KOPT-K1 (cell line): ENCODE results near the gene CHST11.

ENCODE experiments used
- H3K27ac ChIP-seq: fragments of 200-600 bp; sonication (generic); 2 replicates; pipeline ENCODE4 v1.5.1; 2016; ENCODE audit warnings: antibody characterized with exemption, mild to moderate bottlenecking, low read depth, low read length; ENCODE audit not compliant: poor library complexity, severe bottlenecking
- H3K36me3 ChIP-seq: fragments of 200-600 bp; sonication (generic); 2 replicates; pipeline ENCODE4 v1.5.1; 2017; ENCODE audit warnings: antibody characterized with exemption, mild to moderate bottlenecking, low read length, moderate library complexity; ENCODE audit not compliant: insufficient read depth
- H3K9me3 ChIP-seq: fragments of 200-600 bp; sonication (generic); 2 replicates; pipeline ENCODE4 v1.5.1; 2017; ENCODE audit warnings: antibody characterized with exemption, low read length, mild to moderate bottlenecking; ENCODE audit not compliant: insufficient read depth, poor library complexity, severe bottlenecking

The CHST11 gene

DNA sequence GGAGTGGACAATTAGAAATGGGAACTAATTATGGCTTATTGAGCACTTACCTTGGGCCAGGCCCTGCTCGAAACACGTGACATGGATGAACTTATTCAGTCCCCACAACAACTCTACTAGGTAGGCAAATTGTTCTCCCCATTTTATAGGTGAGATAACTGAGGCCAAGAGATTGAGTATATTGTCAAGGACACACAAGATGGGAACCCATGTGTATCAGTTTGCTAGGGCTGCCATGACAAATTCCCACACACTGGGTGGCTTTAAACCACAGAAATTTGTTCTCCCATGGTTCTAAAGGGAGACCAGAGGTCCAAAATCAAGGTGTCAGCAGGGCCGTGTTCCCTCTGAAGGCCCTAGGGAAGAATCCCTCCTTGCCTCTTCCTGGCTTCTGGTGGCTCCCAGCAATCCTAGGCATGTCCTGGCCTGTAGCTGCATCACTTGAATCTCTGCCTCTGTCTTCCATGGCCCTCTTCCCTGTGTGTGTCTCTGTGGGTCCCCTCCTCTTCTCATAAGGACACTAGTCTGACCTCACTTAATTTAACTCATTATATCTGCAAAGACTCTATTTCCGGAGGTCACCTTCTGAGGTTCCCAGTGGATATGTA lies 128.8 kb downstream of the CHST11 start:
- Histone ChIP-seq H3K36me3 (peaks cover 53% of the 10 kb centered on the region), H3K27ac (peak overlapping the region; percentile 6), H3K9me3 (no peaks in the 10 kb centered on the region)

DNA sequence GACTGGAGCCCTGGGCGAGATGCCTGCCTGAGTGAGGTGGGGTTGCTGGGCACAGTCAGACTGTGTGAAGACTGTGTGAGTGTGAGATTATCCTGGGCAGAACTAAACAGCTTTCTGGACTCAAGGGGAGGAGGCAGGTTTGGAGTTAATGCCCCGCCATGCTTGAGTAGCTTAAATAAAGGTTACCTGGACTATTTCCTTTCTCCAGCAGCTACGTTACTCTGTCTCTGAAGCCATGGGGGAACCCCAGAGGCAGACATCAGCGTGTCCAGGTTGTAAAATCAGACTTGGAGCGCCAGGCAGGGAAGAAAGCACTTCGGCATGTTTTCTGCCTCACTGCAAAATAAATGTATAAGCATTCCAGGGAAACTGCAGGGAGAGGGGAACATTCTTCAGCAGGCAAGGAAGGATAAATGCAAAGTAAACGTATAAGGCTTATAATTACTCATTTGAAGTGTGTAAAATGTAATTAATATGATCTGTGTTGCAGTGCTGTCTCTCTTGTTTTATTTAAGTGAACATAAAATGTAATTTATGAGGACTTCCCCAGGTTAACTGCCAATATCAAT lies 129.7 kb downstream of the CHST11 start:
- no peaks in the 10 kb centered on the region for H3K9me3 ChIP-seq
- peak overlapping the region; percentile 6 for H3K27ac ChIP-seq
- H3K36me3 ChIP-seq, result peaks cover 53% of the 10 kb centered on the region

DNA sequence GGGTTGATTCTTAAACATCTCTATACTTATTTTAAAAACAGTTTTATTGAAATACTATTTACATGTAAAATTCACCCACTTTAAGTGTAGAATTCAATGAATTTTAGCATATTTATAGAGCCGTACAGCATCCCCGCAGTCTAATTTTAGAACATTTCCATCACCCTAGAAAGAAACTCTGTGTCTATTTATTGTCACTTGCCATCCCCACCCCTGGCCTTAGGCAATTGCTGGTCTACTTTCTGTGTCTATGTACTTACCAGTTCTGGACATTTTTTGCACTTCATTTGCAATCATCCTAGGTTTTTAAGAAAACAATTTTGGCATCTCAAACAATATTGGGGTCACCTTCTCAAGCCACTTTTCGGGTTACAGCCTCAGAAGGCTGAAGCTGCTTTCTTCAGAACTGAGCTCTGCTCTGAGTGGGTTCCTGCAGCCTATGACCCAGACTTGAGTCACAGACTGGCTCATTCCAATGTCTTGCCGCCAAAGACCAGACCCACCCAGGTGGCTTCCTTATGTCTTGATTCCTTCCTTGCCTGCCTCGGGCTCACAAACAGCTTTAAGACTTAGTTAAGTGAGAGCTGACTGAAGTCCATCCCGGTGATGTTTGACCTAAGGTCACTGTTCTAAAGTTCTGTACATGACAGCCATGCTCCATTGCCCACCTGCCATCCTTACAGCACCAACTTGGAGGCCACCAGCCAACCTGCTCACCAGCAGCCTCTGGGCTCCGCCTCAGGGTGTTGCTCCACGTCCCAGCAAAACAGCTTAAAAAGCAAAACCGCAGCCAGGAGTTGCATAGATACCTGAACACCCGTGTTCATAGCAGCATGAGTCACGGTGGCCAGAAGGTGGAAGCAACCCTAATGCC lies 131.5 kb downstream of the CHST11 start:
- Histone ChIP-seq H3K36me3 (peaks cover 64% of the 10 kb centered on the region), H3K27ac (peak overlapping the region; percentile 0)

DNA sequence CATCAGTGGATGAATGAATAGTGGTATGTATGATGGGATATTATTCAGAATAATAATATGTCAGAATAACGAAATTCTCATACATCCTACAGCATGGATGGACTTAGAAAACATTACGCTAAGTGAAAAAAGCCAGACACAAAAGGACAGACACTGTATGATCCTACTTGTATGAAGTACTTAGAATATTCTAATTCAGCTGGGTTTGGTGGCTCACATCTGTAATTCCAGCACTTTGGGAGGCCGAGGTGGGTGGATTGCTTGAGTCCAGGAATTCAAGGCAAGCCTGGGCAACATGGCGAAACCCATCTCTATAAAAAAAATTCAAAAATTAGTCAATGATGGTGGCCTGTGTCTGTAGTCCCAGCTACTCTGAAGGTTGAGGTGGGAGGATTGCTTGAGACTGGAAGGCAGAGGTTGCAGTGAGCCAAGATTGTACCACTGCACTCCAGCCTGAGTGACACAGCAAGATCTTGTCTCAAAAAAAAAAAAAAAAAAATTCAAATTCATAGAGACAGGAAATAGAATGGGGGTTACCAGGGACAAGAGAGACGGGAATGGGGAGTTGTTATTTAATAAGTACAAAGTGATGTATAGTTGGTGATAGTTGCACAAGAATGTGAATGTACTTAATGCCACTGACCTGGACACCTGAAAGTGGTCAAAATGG lies 132.3 kb downstream of the CHST11 start:
- H3K36me3 ChIP-seq, result peaks cover 72% of the 10 kb centered on the region
- H3K9me3 ChIP-seq, result no peaks in the 10 kb centered on the region
- H3K27ac ChIP-seq, result no peak overlapping the region

More for the DNA sequence above, 131.5 kb downstream of the CHST11 start:
- no peaks in the 10 kb centered on the region for H3K9me3 ChIP-seq

DNA sequence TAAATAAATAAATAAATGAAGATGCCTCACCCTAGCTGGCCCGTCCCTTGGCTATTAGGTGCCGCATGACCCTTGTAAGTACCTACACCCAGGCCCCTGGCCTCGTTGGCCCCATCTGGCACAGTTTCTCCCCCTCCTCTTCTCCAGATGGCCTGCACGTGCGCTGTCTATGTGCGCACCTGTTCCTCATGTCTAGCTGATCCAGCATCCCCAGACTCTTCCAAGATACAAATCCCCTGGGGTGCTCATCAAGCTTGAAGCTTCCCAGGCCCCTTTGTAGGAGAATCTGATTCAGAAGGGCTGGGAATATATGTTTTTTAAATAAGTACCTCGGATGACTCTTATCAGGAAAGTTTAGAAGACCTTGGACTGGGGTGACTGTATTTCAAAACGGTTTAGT lies 133.3 kb downstream of the CHST11 start:
- Histone ChIP-seq H3K9me3 (no peaks in the 10 kb centered on the region), H3K36me3 (peaks cover 68% of the 10 kb centered on the region), H3K27ac (no peak overlapping the region)

DNA sequence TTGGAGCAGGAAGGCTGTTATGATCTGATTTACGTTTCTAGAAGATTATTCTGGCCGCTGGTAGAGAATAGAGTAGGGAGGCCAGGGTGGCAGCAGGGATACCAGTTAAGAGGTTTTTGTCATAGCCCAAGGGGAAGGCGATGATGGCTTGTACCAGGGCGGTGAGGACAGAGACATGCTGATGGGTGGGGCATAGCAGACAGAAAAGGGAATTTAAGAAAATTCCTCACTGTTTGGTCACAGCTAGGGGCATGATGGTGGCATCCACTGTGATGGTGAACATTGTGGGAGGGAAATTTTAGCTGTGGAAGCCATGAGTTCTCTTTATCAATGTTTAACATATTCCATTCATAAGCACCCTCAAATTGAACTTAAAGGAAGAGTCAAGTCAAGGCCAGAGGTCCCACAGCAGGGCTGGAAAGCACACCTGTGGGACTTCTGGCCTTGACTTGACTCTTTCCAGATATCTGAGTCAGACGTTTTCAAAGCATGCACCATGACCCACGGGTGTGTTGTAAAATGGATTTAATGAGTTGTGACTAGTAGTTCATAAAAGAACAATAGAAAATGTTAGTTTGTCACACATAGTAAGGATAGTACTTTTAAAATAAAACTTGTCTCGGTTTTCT lies 134.6 kb downstream of the CHST11 start:
- Histone ChIP-seq H3K27ac (no peak overlapping the region), H3K9me3 (no peaks in the 10 kb centered on the region), H3K36me3 (peaks cover 54% of the 10 kb centered on the region)

DNA sequence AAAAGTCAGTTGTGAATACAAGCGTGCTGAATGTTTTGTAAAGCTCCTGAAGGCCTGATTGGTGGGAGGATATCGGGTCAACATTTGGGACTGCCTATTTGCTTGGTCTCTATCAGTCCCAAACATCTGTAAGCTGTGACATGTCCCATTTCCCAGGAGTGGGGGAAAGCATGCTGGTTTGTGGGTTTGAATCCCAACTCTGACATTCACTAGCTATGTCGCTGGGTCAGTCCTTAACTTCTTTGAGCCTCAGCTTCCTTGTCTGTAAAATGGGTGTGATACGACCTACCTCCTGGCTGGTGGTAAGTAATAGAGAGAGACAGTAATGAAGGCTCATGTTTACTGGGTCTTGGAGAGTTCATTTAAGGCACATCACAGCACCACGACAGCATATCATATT lies 136.7 kb downstream of the CHST11 start:
- H3K27ac ChIP-seq, result no peak overlapping the region
- peaks cover 39% of the 10 kb centered on the region for H3K36me3 ChIP-seq
- no peaks in the 10 kb centered on the region for H3K9me3 ChIP-seq

DNA sequence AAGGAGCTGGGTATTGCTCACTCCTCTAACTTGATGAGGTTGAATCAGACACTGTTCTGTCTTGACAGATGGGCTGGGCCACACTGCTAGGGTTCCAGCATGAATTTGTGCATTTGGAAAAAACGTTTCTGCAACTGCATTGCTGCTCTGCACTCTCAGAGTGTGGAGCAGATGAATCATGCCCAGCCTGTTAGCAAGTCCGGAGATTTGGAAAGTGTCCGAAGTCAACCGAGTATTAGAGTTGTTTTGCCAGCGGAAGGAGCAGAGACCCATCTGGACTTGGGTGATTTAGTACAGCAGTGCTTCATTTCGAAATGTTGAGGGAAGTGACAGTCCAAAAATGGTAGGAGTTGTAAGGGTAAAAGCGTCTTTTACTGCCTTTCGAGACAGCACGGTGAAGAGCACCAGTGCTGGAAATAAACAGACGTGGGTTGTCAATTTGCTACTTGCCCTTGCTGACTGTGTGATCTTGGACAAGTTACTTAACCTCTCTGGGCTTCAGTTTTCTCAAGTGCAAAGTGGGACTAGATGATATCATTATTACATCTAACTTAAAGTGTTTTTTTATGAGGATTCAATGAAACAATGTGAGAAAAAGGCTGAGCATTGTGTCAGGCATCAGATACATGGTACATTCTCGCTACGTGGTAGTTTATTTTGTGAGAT lies 139.5 kb downstream of the CHST11 start:
- H3K36me3 ChIP-seq, result peaks cover 35% of the 10 kb centered on the region
- H3K9me3 ChIP-seq, result no peaks in the 10 kb centered on the region
- H3K27ac ChIP-seq, result peak overlapping the region; percentile 93

DNA sequence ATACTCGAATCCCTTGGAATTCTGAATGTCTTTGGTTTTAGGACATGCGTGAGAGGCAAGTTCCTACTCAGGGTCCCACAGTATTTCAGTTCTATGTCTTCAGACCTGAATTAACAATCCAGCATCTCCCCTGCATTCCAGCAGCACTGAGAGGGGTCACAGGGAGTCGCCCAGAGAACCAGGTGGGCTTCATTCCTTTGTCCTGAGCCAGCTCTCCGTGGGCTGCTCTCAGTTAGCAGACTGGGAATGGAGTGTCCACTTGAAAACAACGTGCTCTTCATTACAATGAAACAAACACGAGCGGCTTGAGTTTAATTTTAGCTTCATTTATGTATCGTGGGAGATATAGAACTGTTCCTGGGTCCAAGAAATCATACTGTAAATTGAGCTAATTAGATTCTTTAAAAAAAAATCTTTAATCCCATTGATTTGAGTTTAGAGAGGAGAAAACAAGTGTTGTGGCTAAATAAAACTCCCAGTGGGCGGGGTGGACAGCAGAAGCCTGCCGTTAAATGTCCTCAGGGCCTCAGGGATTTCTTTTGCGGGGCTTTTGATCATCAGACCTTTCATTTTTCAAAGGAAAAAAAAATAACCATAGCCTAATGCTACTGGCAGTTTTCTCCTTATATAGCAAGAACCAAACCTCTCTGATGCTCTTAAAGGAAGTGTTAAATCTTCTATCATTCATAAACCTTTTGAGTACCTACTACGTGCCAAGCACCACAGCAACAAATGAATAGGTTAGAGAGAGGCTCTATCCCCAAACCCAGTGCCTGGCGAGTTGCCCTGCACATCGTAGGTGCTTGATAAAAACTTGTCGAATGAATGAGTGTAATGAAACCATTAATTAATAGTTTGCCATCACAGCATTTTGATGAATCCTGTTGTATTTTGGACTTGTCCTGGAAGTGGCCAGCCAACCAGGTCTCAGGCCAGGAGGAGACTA lies 140.4 kb downstream of the CHST11 start:
- Histone ChIP-seq H3K27ac (peak overlapping the region; percentile 93), H3K36me3 (peaks cover 44% of the 10 kb centered on the region), H3K9me3 (no peaks in the 10 kb centered on the region)

DNA sequence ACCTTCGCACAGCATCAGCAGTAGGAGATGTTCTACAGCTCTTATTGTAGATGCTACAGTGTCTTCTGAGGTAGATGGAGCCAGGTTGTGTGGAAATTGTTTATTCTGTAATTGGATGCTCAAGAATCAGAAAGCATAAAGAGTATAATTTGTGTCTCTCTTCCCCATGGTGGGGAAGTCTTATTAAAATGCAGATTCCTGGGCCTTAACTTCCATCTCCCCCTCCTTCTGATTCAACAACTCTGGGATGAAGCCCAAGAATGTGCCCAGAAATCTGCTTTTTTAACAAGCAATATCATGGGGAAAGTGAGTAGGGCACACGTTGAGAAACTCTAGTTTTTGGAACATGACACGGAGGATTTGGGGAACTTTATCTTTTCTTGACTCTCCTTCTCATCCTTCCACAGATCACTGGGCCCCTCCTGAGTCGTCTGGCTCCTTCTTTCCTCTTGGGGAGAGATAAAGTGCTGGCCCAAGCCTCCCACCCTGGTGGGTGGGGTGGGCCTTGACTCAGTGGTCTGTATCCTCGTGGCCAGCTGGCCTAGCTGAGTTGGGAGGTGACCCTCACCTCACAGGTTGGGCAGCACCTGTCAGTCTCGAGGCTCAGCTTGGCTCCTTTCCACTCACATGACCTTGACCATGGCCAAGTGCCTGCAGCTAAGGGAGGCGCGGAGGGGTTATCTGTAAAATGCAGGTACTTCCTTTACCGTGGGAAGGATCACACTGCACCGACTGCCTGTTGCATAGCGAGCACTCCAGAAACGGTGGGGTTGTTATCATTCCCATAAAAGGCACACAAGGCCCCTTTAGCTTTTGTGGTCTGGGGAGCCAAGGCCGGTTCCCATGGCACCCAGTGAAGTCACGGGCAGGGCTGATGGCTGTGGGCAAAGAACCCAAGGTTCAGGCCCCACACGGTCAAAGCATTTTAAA lies 141.9 kb downstream of the CHST11 start:
- Histone ChIP-seq H3K27ac (peak overlapping the region; percentile 93), H3K9me3 (no peaks in the 10 kb centered on the region), H3K36me3 (peaks cover 43% of the 10 kb centered on the region)

DNA sequence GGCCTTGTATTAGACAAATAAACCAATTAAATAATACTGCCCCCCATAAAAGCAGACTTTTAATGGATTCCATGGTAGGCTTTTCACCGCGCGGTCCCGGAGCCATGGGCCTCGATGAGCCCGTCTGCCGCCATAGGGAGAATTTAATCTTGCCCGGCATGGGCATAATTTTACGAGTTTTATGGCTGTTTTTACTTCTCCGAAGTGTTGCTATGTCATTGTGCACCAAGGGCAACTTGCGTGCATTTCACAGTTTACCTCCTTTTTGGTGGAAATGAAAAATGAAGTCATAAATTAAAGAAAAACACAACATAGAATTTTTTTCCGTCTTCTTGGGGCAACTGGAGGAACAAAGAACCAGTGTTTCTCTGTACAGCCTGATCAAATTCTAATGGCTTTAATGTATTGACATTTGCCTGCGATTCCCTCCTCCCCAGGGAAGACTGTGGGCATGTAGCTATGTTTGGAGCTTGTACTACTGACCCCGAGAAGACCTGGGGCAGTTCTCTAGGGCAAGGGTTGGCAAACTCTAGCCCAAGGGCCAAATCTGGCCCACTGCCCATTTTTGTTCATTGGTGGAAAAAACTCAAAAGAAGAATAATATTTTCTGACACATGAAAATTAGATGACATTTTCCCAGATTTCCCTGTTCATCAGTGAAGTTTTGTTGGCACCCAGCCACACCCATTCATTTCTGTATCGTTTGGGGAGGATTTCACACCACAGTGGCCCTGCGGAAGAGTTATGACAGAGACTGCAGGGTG lies 142.7 kb downstream of the CHST11 start:
- peaks cover 36% of the 10 kb centered on the region for H3K36me3 ChIP-seq
- H3K27ac ChIP-seq, result peak overlapping the region; percentile 93
- H3K9me3 ChIP-seq, result no peaks in the 10 kb centered on the region

DNA sequence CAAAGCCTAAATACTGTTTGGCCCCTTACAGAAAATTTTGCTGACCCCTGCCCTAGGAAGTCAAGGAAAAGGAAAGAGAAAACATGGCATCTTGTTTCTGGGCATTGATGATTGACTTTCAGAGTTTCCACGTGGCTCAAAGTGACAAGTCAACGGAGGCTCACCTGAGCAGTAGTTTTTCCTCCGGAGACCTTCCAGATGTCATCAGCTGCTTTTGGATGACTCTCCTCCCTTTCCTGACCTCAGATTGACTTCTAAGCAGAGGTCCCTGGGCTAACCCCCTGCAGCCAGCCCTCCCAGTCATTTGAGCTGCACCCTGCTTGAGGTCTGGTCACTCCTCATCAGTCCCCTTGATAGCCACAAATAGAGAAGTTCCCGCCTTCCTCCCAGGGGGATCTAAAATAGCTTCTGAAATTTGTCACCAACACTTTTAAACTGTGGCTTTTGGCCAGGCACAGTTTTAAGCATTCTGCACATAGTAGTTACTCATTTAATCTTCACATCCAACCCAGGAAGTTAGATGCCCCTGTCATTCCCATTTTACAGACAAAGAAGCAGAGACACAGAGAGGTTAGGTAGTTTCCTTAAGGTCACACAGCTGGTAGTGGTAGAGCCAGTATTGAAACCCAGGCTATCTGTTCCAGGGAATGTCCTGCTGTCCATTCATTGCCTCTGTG lies 143.4 kb downstream of the CHST11 start:
- peak overlapping the region; percentile 93 for H3K27ac ChIP-seq
- H3K36me3 ChIP-seq, result peaks cover 36% of the 10 kb centered on the region
- H3K9me3 ChIP-seq, result no peaks in the 10 kb centered on the region
